GM12873 (cell line): Measurements from ENCODE around the gene PRKN.

Experiments used
- CTCF ChIP-seq: IDR thresholded peaks from 2 replicates; pipeline ENCODE4 v1.5.1; 2012; ENCODE audit warnings: low read depth, mild to moderate bottlenecking, moderate library complexity, low read length, control low read depth; ENCODE audit not compliant: insufficient read depth; ENCODE audit errors: missing control alignments

PRKN gene

DNA sequence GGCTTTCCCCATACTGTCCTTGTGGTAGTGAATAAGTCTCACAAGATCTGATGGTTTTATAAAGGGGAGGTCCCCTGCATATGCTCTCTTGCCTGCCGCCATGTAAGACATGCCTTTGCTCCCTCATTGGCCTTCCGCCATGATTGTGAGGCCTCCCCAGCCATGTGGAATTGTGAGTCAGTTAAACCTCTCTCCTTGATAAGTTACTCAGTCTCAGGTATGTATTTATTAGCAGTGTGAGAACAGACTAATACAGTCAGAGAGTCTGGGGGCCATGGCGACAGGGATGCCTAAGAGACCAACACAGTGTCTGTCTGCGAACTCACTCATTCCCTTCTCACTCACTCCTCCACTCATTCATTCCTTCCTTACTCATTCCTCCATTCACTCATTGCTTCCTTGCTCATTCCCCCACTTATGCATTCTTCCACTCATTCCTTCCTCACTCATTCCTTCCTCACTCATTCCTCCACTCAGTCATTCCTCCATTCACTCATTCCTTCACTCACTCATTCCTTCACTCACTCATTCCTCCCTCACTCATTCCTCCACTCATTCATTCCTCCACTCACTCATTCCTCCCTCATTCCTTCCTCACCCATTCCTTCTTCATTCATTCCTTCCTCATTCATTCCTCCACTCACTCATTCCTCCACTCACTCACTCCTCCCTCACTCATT is 1316.2 kb downstream of the PRKN start:
- TF ChIP-seq CTCF, result no peak

DNA sequence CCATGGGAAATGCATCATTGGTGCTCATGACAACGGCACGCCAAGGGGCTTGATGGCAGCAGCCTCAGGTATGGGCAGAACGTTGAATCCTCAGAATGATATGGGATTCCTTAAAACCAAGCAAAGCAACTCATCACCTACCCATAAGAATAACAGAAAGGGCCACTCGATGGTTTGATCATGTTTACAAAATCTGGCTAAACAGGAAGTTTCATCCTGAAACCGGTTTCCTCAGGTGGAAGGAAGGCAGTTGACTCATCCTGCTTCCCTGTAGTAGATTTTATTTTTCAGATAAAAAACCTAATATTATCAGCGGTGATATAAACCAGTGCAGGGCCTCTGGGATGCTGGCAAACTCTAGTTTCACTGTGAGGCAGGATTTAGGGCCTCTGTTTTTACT is 1316.8 kb downstream of the PRKN start:
- TF ChIP-seq CTCF, result no peak

DNA sequence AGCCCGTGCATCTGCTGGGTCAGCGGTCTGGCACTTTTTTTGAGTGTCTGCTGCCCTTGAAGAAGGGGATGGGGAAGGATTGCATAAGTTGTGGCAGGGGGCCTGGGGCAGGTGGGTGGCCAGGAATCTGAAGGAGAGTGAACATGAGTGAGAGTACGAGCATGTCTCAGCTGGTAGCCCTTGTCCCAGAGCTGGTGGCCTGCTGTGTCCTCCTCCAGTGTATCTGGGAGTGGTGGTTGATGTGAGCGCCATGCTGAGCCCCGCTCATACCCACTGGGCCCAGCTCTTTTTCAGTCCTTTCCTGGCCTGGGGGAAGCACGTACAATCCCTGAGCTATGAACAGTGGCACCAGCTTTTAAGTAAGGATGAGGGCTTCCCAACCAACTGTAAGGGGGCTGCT is 1317.5 kb downstream of the PRKN start:
- no peak for TF ChIP-seq CTCF

DNA sequence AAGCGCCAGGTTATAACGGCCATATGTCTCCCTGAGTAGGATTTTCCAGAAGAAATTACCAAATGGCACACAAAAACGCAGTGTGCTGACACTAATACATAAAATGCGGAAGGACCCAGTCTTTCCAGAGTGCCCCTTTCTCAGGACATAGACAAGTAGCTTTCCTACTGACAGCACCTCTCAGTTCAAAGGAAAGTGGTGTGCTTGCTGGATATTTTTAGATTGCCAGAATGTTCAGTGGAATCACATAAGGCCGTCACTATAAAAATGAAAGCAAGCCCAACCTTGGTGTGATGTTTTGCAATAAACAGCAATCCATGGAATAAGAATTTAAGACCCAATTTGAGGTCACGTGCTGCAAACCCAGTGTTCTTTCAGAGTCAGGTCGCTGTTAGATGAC is 1318.2 kb downstream of the PRKN start:
- TF ChIP-seq CTCF, result no peak

DNA sequence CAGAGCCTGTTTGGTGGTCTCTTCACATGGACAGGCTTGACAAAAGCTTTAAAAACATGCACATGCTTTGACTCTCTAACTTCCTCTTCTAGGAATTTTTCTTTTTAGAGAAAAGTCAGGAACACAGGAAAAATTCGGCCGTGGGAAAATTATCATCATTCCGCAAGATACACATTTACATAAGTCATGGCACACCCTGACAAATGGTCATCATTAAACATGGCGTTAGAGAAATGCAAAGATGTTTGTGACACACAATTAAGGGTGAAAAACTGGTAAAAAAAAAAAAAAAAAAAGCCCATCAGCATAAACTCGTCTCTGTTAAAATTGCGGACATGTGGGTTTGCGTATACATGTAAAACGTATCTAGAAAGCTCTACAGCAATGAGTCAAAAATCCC is 1319.5 kb downstream of the PRKN start:
- no peak for TF ChIP-seq CTCF

DNA sequence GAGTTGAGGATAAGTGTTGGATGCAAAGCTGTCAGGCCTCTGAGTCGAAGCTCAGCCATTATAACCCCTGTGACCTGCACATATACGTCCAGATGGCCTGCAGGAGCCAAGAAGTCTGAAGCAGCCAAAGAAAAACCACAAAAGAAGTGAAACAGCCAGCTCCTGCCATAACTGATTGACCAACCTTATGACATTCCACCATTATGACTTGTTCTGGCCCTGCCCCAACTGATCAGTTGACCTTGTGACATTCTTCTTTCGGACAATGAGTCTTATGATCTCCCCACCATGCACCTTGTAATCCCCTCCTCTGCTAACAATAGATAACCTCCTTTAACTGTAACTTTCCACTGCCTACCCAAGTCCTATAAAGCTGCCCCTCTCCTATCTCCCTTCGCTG is 1320.0 kb downstream of the PRKN start:
- TF ChIP-seq CTCF, result no peak

DNA sequence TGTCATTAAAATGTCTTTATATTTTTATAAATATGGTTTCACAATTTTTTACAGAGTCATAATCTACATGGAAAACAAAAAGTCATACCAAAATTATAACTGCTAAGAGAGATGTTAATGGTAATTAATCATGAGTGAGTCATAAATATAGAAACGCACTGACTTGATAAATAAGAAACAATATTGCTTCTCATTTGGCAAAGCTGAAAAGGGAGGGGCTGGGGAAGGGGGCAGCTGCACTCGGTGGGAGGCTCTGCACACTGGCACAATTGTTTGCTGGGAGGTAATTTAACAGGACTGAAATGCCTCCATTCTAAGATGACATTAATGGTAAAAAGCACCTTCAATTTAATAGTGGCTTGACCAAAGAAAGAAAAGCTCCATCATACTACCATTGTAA is 1320.5 kb downstream of the PRKN start:
- TF ChIP-seq CTCF, result no peak

DNA sequence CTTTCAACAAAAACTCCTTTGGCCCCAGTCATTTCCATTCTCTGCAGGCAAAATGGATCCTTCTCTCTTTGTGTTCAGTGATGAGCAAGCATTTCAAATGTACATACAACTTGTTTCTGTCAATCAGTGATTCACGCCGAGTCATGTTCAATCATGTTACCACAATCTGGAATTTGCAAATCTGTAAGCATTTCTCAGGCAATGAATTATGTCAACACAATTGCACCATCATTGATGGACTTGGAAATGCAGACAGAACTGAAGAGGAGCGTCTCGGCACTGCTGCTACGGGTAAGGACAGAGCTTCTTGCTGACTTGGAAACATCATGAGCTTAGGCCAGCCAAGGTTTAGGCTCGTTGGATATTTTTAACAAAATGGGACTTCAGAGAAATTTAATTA is 1320.9 kb downstream of the PRKN start:
- no peak for TF ChIP-seq CTCF
